IPS-NIHi7 (cell line): ENCODE data around the gene BRPF3.
A peak's percentile ranks its signal among the peaks of the same experiment; 100 is the strongest.

Source experiments
- DNase-seq: peaks from one replicate; pipeline ENCODE4 v3.0.0; 2012; ENCODE audit warnings: mixed read lengths; ENCODE audit errors: extremely low spot score

BRPF3 gene

DNA sequence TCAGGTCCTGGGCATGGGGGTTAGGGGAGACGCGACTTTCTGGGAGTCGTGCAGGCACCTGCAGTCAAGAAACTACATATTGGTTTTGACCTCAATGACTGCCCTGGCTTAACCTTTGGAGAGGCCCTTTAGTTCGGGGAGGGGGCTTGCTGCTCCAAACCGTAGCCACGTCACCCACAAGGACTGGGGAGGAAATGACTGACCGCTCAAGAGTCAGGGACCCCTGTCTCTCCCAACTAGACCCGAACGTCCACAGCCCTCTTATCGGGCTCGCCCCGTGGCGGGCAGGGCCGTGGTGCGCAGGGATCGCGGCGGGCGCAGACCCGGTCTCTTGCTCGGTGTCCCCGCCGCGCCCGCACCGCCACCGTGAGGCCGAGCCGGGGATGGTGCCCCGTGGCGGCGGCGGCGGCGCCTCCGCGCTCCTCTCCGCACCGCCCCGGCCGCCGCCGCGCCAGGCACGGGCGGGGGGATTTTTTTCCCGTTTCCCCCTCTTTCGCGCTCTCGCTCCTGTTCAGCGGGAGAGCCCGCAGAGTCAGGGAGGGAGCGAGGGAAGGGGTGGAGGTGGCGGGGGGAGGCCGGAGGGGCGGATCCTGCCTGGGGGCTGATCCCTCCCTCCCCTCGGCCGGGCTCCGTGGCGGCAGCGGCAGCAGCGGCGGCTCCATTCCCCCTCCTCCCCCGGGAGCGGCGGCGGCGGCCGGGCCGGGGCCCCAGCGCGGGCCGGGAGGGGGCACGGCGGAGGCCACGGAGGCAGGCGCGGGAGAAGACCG is at the start of gene BRPF3:
TSS of gene BRPF3 (plus strand) at position 632 of the 767 bp plus-strand sequence. CDS start 3,579 bp downstream, outside the sequence.
- peak; percentile 83 for DNase-seq

DNA sequence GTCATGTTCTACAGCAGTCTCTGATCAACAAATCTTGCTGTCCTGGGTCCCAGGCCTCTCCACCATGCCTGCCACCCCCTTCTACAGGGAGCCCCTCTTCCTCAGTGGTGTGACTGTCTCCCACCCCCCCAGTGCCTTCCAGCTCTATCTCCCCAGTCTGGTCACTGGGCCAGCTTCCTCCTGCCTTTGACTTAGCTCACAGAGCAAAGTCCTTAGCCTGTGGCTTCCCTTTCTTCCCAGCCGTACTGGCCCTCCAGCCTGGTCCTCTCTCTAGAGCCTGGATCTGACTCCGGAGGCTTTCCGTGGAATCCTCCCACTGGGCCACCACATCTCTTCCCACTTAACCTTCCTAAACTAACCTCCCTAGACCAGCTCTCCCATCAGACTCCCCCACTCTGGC is 49.2 kb upstream of the BRPF3 start:
- no peak for DNase-seq

DNA sequence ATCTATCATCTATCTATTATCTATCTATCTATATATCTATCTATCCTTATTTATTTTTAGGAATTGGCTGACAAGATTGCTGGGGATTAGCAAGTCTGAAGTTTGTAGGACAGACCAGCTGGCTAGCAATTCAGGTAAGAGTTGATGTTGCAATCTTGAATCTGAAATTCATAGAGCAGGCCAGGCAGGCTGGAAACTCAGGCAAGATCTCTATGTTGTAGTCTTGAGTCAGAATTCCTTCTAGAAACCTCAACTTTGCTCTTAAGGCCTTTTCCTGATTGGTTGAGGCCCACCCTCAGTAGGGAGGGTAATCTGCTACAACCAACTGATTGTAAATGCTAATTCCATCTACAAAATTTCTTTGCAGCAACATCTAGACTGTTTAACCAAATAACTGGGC is 47.1 kb upstream of the BRPF3 start:
- no peak for DNase-seq

DNA sequence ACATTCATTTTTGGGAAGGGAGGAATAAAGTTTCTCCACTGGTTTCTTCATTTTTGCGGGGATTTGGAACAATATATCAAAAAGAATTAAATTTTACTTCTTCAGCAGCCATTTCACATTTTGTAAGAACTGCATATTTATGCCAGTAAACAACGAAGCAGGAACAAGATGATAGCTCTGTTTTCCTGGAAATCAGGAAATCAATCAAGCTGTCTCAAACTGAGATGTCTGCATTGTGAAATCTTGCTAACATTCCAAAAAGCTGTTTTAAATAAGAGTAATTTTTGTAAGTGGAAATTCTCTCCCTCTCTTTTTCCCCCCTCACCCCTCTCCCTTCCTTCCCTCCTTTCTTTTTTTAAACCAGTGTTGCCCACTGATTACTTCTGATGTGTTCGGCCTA is 46.3 kb upstream of the BRPF3 start:
- no peak for DNase-seq

DNA sequence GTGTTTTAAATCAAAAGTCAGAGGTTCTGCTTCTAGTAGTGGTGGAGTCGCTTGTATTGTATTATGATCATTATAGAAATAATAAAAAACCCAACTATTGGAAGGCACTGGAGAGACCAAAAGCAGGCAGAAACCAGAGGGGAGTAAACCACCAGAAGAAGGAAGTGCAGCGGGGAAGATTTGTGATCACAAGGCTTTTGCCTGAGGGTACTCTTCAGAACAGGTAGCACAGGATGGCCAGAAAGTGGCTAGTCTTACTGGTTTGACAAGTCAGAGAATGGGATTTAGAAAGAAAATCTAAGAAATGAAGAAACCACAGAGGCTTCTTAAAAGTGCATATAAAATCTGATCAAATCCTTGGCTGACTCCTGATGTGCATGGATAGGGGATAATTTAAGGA is 42.3 kb upstream of the BRPF3 start:
- no peak for DNase-seq

DNA sequence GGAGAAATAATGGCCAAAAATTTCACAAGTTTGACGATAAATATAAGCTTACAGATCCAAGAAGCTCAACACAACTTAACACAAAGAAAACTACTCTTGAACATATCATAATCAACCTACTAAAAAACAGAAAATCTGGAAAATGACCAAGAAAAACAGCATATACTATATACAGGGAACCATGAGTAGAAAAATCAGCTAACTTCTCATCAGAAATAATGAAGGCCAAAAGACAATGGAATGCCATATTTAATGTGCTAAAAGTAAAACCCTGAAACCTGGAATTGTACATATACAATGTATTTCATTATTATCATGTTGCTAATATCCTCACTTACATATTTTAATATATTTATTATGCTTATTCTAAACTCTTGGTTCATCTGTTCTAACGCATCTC is 40.9 kb upstream of the BRPF3 start:
- DNase-seq: no peak

DNA sequence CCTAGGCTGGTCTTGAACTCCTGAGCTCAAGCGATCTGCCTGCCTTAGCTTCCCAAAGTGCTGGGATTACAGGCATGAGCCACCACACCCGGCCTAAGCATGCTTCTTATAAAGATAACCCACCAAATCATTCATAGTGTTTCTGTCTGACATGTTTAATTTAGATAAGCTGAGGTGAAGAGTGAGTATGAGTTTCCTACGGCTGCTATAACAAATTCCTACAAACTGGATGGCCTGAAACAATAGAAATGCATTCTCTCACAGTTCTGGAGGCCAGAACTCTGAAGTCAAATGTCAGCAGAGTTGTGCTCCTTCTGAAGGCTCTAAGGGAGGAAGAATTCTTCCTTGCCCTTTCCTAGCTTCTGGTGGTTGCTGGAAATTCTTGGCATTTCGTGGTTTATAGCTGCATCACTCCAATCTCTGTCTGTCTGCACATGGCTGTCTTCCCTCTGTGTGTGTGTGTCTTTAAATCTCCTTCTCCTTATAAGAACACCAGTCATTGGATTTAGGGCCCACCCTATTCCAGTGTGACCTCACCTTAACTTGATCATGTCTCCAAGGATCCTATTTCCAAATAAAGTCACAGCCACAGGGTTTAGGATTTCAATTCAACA is 36.3 kb upstream of the BRPF3 start:
- no peak for DNase-seq

DNA sequence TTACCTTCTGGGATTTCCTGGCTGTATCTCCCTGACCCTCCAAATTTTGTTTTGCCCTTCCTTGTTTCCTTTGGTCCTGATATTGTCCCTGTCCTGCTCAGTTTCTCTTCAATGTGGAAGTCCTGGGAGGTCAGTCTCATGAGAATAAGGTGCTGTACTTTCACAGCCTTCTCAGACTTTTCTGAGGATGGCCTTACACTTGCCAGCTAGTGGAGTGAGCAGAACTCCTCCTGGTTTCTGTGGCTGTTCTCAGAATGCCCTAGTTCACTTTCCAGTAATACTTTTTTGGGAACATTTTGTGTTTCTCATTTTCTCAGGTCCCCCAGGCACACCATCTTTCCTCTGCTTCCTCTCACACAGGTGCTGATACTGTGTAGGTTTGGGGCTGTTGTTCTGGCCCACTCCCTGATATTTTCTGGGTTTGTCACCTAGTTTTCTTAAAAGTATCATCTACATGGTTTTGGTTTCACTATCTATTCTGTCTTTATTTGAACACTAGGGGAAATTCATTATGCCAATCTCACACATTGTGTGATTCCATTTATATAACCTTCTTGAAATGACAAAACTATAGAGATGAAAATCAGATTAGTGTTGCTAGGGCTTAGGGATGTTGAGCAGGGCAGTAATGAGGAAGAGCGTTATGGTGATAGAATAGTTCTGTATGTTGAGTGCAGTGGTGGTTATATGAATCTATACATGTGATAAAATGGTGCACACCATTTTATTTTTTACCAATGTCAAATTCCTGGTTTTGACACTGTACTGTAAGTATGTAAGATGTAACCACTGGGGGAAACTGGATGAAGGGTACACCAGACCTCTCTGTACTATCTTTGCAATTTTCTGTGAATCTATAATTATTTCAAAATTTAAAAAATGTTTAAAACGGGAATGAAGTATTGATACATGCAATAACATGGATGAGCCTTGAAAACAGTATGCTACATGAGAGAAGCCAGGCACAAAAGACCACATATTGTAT is 27.2 kb upstream of the BRPF3 start:
- no peak for DNase-seq

DNA sequence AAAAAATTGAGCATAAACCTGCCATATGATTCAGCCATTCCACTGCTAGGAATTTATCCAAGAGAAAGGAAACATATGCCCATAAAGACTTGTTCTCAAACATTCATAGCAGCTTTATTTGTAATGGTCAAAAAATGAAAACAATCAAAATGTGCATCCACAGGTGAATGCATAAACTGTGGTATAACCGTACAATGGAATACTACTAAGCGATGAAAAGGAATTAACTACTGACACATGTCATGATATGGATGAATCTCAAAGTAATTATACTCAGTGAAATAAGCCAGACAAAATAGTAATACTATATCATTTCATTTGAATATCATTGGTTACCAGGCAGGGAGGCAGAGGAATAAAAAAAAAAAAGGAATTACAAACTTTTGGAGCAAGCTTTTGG is 25.8 kb upstream of the BRPF3 start:
- no peak for DNase-seq

DNA sequence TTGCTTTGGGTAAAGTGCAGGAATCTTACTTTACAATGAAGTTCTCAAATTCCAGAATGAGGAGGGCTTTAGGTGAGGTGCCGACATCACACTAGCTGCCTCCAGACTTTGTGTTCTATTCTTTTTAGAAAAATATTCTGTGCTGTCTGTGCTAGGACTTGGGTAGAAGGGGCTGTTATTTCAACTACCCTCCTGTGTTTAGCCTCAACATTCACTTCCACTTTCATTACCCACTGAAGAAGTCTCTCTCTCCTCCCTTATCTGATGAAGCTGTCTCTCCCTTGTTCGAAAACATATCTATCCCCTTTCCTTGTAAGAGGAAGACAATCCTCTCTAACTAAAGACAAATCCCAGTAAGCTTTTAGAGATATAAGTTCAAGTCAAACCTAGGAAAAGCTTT is 25.0 kb upstream of the BRPF3 start:
- DNase-seq: no peak

DNA sequence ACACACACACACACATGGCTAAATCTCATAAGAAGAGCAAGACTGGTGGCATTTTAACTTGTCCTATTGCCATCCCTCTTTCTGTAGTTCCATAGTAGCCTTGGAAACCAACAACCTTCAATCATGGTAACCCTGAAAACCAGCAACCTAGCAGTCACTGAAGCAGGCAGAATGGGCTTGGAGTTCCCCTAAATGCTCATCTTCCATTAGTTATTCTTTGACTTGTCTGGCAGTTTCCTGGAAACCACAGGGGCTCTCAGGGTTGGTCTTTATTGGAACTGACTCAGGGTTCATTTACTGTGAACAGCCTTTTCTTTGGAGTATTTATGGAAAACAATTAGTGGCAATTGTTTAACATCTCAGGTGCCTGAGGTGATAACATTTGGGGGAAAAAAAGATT is 19.4 kb upstream of the BRPF3 start:
- DNase-seq: no peak

DNA sequence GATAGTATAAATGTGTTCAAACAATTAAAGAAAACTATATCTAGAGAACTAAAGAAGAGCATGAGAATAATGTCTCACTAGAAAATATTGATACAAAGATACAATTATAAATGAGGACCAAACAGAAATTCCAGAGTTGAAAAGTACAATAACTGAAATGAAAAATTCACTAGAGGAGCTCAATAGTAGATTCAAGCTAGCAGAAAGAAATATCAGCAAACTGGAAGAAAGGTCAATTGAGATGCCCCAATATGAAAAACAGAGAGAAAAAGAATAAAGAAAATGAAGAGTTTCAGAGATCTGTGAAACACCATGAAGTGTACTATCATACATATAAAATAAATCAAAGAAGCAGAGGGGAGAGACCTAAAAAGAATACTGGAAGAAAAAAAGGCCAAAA is 18.0 kb upstream of the BRPF3 start:
- DNase-seq: no peak

DNA sequence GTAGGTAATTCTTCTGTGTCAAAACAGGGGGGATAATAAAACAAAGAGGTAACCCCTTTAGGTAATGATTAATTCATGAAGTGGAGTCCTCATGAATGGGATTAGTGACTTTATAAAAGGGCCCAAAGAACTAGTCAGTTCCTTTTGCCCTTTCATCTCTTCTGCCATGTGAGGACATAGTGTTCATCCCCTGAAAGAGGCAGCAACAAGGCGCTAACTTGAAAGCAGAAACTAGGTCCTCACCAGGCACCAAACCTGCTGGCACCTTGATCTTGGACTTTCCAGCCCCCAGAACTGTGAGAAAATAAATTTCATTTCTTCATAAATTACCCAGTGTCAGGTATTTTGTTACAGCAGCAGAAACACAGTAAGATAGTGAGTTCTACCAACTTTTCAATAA is 16.4 kb upstream of the BRPF3 start:
- DNase-seq: no peak

DNA sequence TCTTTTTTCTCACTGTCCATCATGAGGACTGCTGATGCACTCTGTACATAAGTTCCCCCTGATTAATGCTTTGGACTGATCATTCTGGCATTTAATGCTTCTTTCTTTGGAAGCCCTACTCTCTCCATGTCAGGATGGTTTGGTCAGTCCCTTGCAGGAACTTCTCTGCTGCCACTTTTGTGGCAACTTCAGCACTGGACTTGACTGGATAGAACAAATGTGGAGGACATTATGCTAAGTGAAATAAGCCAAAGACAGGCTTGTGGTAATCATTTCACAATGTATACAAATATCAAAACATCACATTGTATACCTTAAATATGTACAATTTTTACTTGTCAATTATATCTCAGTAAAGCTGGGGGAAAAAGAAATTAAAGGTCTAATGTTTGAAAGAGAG is 12.2 kb upstream of the BRPF3 start:
- no peak for DNase-seq

DNA sequence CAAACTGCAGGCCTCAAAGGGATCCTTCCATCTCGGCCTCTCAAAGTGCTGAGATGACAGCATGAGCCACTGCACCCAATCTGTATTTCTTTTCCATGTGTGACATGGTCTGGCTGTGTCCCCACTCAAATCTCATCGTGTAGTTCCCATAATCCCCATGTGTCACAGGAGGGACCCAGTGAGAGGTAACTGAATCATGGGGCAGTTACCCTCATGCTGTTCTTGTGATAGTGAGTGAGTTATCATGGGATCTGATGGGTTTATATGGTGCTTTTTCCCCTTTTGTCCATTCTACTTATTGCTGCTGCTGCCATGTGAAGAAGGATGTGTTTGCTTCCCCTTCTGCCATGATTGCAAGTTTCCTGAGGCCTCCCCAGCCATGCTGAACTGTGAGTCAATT is 10.3 kb upstream of the BRPF3 start:
- no peak for DNase-seq

DNA sequence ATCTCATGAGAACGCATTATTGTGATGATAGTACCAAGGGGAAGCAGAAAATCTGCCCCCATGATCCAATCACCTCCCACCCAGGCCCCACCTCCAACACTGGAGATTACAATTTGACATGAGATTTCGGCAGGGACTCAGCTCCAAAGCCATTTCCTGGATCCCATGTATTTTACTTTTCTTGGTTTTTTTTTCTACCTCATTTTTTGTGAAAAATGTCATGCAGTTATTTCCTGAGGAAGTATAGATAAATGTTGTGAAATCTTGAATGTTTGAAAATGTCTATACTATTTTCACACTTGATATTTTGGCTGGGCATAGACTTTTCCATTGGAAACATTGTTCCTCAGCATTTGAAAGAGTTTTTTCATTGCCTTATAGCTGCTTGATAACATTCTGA is 9.1 kb upstream of the BRPF3 start:
- no peak for DNase-seq

DNA sequence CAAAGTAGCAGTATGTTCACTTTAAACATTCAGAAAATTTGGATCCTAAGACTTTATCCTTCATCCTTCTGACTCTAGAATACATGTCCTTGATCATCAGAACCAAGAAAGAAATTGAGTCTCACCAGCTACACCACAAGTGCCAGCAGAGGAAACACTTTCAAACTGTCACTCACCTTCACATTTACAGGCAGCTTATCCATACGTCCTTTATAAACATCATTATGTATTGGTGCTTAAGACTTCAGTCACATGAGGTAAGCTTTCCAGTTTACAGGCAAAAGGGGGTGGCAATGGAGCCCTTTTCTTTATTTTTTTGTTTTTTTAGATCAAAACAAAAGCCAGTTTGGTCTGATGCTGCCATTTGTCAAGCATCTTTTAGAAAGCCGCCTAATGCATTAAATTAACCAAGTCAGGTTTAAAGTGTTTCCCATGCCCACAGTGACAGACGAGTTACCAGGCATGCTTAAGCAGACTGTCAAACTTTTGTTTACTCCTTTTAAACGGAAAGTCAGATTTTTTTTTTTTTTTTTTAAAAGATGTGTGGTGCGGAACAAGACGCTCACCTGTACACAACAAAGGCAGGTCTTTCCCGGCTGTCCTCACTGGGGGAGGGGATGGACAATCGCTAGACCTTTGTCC is 952 bp upstream of the BRPF3 start:
- DNase-seq: no peak

DNA sequence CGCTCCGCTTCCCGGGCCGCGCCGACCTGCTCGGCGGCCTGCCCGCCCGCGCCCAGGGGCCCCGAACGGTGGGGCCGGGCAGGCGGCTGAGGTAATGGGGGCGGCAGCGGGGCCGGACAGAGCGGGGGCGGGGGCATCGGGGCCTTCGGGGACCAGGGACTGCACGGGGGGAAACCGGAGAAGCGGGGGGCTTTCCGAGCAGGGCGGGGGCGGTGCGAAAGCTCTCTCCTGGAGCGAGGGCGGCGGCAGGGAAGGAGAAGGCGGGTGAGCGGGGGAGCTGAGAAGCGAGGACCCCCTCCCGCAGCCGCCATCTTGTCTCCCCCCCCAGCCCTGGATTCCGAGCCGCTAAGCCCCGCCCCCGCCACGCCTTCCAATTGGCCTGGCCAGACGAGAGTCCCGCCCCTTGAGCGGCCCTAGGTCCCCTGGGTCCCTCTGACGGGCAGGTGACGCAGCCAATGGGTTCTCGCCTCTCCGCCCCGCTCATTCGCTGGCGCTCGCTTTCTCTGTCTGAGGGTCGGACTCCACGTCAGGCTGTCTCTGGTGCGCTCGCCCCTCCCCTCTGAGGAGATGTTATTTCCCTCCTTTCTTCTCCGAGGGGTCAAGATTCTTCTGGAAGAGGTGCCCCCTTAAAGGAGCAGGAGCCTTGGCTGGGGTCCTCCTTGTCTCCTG is 470 bp downstream of the BRPF3 start:
- DNase-seq: peak; percentile 100

DNA sequence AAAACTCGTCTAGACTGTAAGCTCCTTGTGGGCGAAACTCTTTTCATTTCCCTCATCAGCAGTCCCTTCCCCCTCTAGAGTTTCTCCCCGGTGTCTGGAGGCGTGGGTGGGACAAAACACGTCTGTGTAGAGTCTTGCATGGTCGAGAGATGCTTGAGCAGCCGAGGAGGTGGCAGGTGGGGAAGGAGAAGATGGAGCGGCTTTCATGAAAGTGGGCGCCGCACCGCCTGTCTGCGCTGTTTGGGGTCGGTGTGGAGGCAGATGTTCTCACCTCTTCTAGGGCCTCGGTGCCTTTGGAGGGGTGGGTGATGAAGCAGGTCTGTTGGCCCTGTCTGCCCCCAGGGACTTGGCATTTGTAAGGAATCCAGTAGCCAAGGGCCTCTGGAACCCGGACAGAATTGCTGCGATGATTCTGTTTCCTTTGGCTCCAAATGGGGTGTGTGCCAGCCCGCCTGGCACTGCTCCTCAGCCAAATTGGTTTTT is 1.2 kb downstream of the BRPF3 start:
- DNase-seq: no peak

DNA sequence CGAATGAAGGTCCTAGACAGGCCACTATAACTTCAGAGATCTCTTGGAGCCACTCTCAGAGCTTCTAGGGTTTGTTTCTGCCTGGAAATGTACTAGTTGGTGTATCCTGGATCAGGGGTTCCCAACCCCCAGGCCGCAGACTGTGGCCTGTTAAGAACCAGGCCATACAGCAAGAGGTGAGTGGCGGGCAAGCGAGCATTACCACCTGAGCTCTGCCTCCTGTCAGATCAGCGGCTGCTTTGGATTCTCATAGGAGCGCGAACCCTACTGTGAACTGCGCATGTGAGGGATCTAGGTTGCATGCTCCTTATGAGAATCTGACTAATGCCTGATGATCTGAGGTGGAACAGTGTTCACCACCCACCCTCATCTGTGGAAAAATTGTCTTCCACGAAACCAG is 2.4 kb downstream of the BRPF3 start:
- no peak for DNase-seq

DNA sequence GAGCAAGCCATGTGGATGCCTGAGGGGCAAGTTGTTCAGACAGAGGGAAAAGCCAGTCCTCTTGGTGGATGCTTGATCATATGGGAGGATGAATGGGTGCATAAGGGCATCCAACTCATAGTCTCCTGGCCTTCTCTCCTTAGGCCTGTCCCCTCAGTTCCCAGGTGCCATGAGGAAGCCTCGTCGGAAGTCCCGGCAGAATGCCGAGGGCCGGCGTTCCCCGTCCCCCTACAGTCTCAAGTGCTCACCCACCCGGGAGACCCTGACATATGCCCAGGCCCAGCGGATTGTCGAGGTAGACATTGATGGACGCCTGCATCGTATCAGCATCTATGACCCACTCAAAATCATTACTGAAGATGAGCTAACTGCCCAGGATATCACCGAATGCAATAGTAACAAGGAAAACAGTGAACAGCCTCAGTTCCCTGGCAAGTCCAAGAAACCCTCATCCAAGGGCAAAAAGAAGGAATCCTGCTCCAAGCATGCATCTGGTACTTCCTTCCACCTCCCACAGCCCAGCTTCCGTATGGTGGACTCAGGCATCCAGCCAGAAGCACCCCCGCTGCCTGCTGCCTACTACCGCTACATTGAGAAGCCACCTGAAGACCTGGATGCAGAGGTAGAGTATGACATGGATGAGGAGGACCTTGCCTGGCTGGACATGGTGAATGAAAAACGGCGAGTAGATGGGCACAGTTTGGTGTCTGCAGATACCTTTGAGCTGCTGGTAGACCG is 3.8 kb downstream of the BRPF3 start:
- no peak for DNase-seq
